HEK293 (cell line): Measurements from ENCODE around the gene TULP1.

Experiments
- CTCF ChIA-PET: fragments of 350-600 bp; formaldehyde crosslinking; extraction: SDS; loops from one replicate; lab custom pipeline; 2021; ENCODE audit warnings: antibody characterized with exemption; lab: Yijun Ruan, JAX
- POLR2A ChIA-PET: fragments of 300-600 bp; formaldehyde crosslinking; extraction: SDS; loops from one replicate; lab custom pipeline; 2020; ENCODE audit warnings: antibody characterized with exemption, inconsistent platforms; lab: Yijun Ruan, JAX
- H3K27ac ChIP-seq: fragments of 200-500 bp; sonication (Bioruptor generic); 2 replicates; pipeline ENCODE4 v1.5.1; 2014; ENCODE audit warnings: low read depth, low read length, control low read depth, inconsistent platforms; ENCODE audit errors: extremely low read depth
- H3K36me3 ChIP-seq, 2 experiments: fragments of 200-500 bp in 1 of 2; sonication (Bioruptor generic) in 1 of 2; 1 replicate in 1 of 2; 2 replicates in 1 of 2; pipeline ENCODE4 v1.5.1; 2014 to 2017; ENCODE audit warnings: inconsistent platforms in 2 of 2, low read length in 2 of 2; ENCODE audit not compliant: control insufficient read depth in 2 of 2, insufficient read depth in 1 of 2
- H3K4me1 ChIP-seq: fragments of 200-500 bp; sonication (Bioruptor generic); 2 replicates; pipeline ENCODE4 v1.5.1; 2014; ENCODE audit warnings: mild to moderate bottlenecking, low read length, inconsistent platforms; ENCODE audit not compliant: control insufficient read depth, insufficient read depth
- H3K4me3 ChIP-seq: 2 replicates; pipeline ENCODE4 v1.5.1; 2011; ENCODE audit warnings: low read depth, mild to moderate bottlenecking, control low read depth, low read length, moderate library complexity
- H3K9me3 ChIP-seq: fragments of 200-500 bp; sonication (Bioruptor generic); 2 replicates; pipeline ENCODE4 v1.5.1; 2014; ENCODE audit warnings: low read depth, low read length, inconsistent platforms; ENCODE audit not compliant: control insufficient read depth, insufficient read depth
- BCL11B ChIP-seq: fragments of 450-650 bp; formaldehyde crosslinking; IDR thresholded peaks from 2 replicates; pipeline ENCODE4 v1.5.1; 2016; ENCODE audit warnings: low read depth, missing biosample characterization, missing genetic modification characterization
- PRDM10 ChIP-seq: fragments of 450-650 bp; formaldehyde crosslinking; IDR thresholded peaks from 2 replicates; pipeline ENCODE4 v1.5.1; 2016; ENCODE audit warnings: missing biosample characterization, missing genetic modification characterization
- PRDM6 ChIP-seq: fragments of 450-650 bp; formaldehyde crosslinking; IDR thresholded peaks from 2 replicates; pipeline ENCODE4 v1.5.1; 2017; ENCODE audit warnings: missing biosample characterization, missing genetic modification characterization
- SP2 ChIP-seq: fragments of 450-650 bp; formaldehyde crosslinking; IDR thresholded peaks from 2 replicates; pipeline ENCODE4 v1.5.1; 2016; ENCODE audit warnings: missing biosample characterization, missing genetic modification characterization
- SP3 ChIP-seq: fragments of 450-650 bp; formaldehyde crosslinking; IDR thresholded peaks from 2 replicates; pipeline ENCODE4 v1.5.1; 2016; ENCODE audit warnings: missing biosample characterization, missing genetic modification characterization
- TSHZ1 ChIP-seq: fragments of 450-650 bp; formaldehyde crosslinking; IDR thresholded peaks from 2 replicates; pipeline ENCODE4 v1.5.1; 2016; ENCODE audit warnings: missing biosample characterization, missing genetic modification characterization, borderline replicate concordance
- ZBTB17 ChIP-seq: fragments of 450-650 bp; formaldehyde crosslinking; IDR thresholded peaks from 2 replicates; pipeline ENCODE4 v1.5.1; 2016; ENCODE audit warnings: missing biosample characterization, missing genetic modification characterization
- ZBTB8A ChIP-seq: fragments of 450-650 bp; formaldehyde crosslinking; IDR thresholded peaks from 2 replicates; pipeline ENCODE4 v1.5.1; 2016; ENCODE audit warnings: missing biosample characterization, missing genetic modification characterization
- ZNF148 ChIP-seq: fragments of 450-650 bp; formaldehyde crosslinking; IDR thresholded peaks from 2 replicates; pipeline ENCODE4 v1.5.0; 2017; ENCODE audit warnings: missing biosample characterization, missing genetic modification characterization, borderline replicate concordance
- ZNF169 ChIP-seq: fragments of 450-650 bp; formaldehyde crosslinking; IDR thresholded peaks from 2 replicates; pipeline ENCODE4 v1.5.1; 2016; ENCODE audit warnings: missing biosample characterization, missing genetic modification characterization
- ZNF366 ChIP-seq: fragments of 450-650 bp; formaldehyde crosslinking; conservative IDR thresholded peaks from 2 replicates; pipeline ENCODE4 v1.5.1; 2016; ENCODE audit warnings: missing biosample characterization, missing genetic modification characterization
- ZNF391 ChIP-seq: fragments of 450-650 bp; formaldehyde crosslinking; IDR thresholded peaks from 2 replicates; pipeline ENCODE4 v1.5.1; 2016; ENCODE audit warnings: low read depth, missing biosample characterization, missing genetic modification characterization, borderline replicate concordance
- ZNF449 ChIP-seq: fragments of 450-650 bp; formaldehyde crosslinking; IDR thresholded peaks from 2 replicates; pipeline ENCODE4 v1.5.1; 2017; ENCODE audit warnings: missing biosample characterization, mild to moderate bottlenecking, missing genetic modification characterization, moderate library complexity
- ZNF513 ChIP-seq: fragments of 450-650 bp; IDR thresholded peaks from 2 replicates; pipeline ENCODE4 v1.5.1; 2018; ENCODE audit warnings: missing biosample characterization, missing genetic modification characterization
- ZXDB ChIP-seq: fragments of 450-650 bp; formaldehyde crosslinking; IDR thresholded peaks from 2 replicates; pipeline ENCODE4 v1.5.1; 2016; ENCODE audit warnings: missing biosample characterization, missing genetic modification characterization

Gene TULP1

GRCh38 chr6:35470663-35471120, 42.0 kb downstream of the TULP1 start (continued):
- TF ChIP-seq PRDM6 (tag by site-specific recombination) (0 out of 2 replicates have a peak, but pooled peaks have one; percentile 12), ZBTB8A (tag by site-specific recombination) (peak; percentile 74), TSHZ1 (tag by site-specific recombination) (0 out of 2 replicates have a peak, but pooled peaks have one; percentile 35), ZNF449 (tag by site-specific recombination) (no peak)

GRCh38 chr6:35469751-35470662, 42.7 kb downstream of the TULP1 start:
- peaks cover 13 to 85% of the 10 kb centered on the region in 2 experiments; a peak in 2 of 3 replicates for H3K36me3 ChIP-seq
- ChIA-PET CTCF (interaction anchor here (0.6 to 1.8 kb wide), 6 partner anchors 10 to 427 kb away, joined by 3 to 8 read pairs (median 3); partner anchors contain the start of gene PPARD), POLR2A (interaction anchor here (0.9 to 9.5 kb wide), 7 partner anchors 12 to 217 kb away, joined by 3 to 198 read pairs (median 24); partner anchors contain the start of genes FANCE and TEAD3)
- H3K27ac ChIP-seq: peak overlapping the region; percentile 100
- peak overlapping the region; percentile 80 for H3K4me3 ChIP-seq
- H3K4me1 ChIP-seq: 0 out of 2 replicates have a peak, but pooled peaks cover 5% of the 10 kb centered on the region
- H3K9me3 ChIP-seq: no peaks in the 10 kb centered on the region
- TF ChIP-seq PRDM10 (tag by site-specific recombination) (peak; percentile 66), SP2 (tag by site-specific recombination) (0 out of 2 replicates have a peak, but pooled peaks have one; percentile 10), ZNF366 (tag by site-specific recombination) (peak; percentile 43), SP3 (tag by site-specific recombination) (0 out of 2 replicates have a peak, but pooled peaks have one; percentile 8), ZNF148 (no peak), ZNF391 (no peak), ZXDB (0 out of 2 replicates have a peak, but pooled peaks have one; percentile 8), BCL11B (tag by site-specific recombination) (no peak), ZNF169 (tag by site-specific recombination) (no peak; the same call in 1 of the 2 replicates), ZNF513 (tag by site-specific recombination) (peak; percentile 16; the same call in 1 of the 2 replicates), ZBTB17 (peak; percentile 33; the same call in 1 of the 2 replicates)
